Measurements from ENCODE around the gene TRIM71.
"Not testable (repeated sequence)": the region's sequence is repeated elsewhere in the genome, so short reads cannot be mapped to it uniquely, and the experiment has no call there.

The TRIM71 gene

DNA sequence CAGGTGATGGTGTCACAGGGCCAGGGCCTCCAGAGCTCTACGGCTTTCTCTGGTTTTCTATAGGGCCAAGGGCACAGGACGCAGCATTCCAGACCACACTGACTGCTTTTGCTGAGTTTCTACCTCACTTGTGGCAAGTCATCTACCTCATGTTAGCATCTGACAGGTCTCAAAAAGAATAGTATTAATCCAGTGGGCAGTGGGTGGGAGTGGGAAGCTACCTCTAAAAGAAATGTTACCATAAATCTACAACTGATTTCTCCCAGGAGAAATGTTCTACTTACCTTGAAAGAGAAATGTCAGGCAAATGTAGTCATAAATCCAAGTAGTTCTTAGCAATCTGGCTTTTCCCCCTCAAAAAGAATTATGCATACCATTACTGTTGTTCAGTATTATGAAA, 77.9 kb downstream of the TRIM71 start:
- DNase-seq = no peak

DNA sequence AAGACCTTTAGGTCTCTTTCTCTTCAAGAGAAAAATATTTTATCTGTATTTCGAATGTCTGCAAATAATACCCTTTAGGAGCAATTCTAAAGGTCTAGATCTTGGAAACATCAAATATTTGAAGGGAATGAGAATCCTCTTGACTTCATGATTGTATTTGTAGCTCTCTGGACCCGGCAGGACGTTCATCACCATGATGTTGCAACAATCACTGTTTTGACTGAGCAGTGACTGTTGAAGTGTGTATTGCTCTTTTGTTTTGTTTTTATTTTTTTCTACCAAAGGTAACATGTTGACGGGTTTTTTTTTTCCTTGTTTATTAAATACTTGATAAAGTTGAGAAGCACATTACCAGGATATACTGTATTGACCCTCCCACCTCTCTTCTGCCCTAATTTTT, 78.3 kb downstream of the TRIM71 start:
- DNase-seq = no peak

DNA sequence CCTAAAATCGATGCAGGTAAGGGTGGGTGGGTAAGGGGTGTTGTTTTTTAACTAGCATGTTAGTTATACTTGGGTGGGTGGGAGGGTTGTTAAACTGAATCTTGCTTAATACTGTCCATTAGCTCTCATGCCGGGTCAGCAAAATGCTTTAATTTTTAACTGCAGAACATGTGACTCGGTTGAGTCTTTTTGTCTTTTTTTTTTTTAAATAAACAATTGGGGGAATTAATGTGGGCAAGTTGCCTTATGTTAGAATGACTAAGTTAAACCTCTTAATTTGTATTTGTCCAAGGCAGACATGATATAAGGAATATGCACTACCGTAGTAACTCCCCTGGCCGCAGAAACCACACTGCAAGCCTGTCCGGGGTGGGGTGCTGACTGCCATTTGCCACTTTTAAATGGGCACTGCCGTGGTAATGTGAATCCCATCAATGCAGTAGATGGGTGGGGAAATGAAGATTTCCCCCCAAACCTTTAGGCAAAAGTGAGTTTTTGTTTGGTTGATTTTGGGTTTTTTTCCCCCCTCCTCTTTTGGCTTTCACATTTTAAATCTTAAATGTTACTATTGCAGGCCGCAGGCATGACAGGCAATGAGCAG, 79.3 kb downstream of the TRIM71 start:
- DNase-seq = no peak

DNA sequence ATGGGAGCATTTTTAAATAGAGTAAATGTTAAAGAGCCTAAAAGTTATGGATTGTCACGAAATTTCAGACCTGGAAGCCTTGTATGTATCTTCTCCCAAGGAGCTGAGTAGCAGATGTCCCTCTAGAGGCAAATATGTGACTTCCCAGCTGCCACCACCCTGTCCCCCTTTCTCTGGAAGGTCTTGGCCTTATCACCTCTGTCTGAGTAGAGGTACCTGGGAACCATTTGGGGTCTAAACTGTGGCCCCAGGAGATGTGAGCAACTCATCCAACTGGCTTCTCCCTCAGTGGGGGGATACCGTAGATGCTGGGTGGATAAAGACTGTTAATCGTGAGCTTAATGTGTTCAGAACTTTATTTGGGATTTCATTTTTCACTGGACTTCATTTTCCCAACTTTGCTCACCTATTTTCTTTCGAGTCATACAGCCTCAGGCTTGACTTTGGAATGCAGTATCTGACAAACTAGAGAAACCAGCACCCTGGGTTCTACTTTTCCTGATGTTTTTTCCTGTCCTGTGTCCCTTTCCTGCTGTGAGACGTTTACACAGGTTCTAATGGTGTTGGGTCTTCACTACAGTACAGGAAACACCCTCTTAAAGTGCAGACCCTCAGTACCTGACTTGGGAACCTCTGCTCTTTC, 80.3 kb downstream of the TRIM71 start:
- no peak for DNase-seq

DNA sequence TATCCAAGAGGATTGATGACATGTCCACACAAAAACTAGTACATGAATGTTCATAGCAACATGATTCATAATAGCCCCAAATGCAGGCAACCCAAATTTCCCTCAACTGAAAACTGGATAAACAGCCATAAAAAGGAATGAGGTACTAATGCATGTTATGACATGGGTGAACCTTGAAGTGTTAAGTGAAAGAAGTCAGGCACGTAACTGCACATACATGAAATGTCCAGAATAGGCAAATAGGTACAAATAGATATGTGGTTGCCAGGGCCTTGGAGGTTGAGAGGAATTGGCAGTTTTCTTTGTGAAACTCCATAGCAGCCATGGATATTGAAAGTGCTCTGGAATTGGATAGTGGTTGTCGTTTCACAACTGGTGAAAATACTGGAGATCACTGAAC, 81.5 kb downstream of the TRIM71 start:
- DNase-seq = no peak

DNA sequence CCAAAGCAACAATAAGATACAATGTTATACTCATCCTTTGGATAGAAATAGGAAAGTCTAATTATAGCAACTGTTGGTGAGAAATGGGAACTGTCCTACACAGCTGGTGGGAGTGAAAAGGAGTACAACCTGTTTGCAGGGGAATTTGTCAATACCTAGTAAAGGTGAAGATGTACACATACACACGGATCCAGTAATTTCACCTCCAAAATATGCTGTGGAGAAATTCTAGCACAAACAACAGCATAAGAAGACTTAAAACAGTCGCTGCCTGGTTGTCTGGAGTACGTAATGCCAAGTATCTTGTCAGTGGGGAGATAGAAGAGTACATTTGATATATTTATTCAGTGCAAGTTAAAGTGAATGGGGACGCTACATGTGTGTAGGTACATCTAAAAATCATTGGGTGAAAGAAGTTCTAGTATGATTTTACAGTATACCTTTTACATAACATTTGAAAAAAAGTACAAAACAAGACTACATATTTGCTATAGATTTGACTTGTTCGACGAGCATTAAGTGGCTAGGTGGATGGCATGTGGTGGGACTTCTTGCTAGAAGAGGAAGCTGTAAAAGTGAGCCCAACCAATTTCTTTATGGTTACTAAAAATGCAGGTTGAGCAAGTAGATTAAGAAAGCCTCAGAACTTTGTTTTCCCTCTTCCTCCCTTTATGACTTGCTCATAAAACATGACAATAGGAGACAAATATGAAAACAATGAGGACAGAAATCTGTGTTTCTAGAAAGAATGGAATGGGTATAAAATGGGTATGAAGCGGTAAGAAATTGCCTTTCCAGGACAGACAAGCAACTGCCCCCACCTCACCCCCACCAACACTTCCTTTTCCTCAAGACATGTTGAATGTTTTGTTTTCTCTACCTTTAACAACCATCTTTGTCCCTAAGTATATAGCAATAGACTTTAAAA, 83.5 kb downstream of the TRIM71 start:
- no peak for DNase-seq

DNA sequence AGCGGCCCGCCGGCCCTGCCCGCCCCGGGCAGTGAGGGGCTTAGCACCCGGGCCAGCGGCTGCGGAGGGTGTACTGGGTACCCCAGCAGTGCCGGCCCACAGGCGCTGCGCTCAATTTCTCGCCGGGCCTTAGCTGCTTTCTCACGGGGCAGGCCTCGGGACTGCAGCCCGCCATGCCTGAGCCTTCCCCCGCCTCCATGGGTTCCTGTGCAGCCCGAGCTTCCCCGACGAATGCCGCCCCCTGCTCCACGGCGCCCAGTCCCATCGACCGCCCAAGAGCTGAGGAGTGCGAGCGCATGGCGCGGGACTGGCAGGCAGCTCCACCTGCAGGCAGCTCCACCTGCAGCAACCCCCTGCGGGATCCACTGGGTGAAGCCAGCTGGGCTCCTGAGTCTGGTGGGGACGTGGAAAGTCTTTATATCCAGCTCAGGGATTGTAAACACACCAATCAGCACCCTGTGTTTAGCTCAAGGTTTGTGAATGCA, 85.1 kb downstream of the TRIM71 start:
- not testable (repeated sequence) for DNase-seq

DNA sequence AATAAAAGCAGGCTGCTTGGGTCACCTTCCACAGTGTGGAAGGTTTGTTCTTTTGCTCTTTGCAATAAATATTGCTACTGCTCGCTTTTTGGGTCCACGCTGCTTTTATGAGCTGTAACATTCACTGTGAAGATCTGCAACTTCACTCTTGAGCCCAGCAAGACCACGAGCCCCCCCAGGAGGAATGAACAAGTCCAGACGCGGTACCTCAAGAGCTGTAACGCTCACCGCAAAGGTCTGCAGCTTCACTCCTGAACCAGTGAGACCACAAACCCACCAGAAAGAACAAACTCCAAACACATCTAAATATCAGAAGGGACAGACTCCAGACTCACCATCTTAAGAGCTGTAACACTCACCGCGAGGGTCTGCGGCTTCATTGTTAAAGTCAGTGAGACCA, 86.2 kb downstream of the TRIM71 start:
- DNase-seq = no peak

DNA sequence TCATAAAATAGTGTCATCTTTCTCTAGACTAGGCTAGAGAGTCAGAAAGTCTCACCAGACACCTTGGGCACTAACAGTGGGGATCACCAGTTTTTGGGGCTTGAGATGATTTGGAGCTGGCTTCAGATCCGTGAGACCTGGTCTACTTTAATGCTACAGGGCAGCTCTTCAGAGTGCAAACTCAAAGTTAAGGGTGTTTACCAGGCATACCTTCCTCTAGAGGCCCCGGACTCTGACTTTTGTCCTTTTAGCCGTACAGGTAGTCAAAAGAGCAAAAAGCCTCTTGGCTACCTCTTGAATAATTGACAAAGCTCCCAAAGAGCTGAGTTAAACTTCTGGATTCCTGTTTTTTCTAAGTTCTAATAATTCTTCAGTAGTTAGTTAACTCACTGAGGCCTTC, 92.2 kb downstream of the TRIM71 start:
- DNase-seq = no peak

DNA sequence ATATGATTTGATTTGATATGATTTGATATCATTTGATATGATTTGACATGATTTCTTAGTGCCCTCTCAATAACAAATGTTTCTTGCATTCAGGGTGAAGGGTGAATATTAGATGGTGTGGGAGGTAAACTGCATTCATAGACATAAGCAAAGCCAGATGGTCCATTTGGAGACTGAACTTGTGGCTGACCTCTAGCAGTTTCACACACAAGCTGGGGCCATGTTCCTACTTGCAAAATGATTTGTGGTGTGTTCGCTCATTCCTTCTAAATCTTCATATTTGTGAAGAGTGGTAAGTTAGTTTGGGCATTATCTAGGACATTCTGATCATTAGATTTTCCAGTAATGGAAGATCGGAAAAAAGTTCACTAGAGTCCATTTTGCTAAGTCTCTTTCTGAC, 93.2 kb downstream of the TRIM71 start:
- no peak for DNase-seq

DNA sequence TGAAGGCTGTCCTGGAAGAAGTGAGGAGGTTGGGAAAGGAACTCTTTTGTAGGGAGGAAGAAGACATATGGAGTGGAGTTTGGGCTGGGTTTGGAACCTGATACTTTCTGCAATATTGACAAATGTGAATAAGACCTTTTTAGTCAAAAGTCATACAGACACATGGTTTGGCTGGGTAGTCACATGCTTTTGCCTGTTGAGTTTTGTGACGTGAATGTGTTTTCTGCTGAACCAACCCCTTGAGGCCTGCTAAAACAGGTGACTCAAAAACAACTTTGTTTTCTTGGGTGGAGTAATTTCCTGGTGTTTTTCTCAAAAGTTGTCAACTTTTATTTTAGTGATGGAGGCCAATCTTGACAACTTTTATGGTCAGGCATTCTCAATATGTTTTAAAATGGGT, 94.2 kb downstream of the TRIM71 start:
- DNase-seq = no peak

DNA sequence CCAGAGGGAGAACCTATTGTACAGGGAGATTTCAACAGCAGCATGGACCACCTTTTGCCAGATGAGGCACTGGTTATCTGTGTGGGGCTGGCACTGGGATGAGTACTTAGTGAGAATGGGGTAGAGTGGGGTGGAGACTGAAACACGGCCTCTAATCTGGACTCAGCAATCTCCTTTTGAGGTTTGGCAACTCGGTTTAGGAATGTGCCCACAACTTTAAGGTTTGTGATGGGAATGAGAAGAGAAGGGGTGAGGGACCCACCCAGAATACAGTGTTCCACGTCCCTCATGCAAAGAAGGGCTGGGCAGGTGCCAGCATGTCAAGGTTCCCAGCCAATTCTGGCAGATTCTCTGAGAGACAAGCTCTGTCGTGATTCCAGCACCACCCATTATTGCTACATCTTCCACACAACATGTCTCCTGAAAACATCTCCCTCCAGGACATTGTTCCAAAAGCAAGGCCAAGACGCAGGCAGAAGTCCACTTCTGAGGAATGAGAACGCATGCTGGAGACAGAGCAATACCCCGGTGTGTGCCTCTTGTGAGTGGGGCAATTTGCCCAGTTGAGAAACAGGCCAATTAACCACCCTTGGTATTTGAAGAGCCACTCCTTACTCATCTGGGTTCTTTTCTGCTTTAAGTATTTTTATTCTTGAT, 96.1 kb downstream of the TRIM71 start:
- no peak for DNase-seq

DNA sequence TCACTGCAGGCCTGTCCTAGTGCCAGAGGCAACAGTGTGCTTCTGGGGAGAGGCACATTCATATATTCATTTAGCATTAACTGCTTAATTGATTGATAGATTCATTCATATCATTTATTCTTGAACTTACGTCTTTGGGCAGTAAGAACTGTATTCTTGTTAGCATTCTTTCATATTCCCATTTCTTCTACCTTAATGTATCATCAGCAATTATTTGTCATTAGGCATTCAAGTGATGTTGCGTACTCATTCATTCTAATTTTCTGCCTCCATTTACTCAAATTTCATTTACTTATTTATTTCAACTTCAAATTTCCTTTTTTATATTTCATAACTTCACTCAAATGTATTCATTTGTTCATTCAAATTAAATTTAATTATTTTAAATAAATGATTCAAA, 102.1 kb downstream of the TRIM71 start:
- DNase-seq = no peak

DNA sequence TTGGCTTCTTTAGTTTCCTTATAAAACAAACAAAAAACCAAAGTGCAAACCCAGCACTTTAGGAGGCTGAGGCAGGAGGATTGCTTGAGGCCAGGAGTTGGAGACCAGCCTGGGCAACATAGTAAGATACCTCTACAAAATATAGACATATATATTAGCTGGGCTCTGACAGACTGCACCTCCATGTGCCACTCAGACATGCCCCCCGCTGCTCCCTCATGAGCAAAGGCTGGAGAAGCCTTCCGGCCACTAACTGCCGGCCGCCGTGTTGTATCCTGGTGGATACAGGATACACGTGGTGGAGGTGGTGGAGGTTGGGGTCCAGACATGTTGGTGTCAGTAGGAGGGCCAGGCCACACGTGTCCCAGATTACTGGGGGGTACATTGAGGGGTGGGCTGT, 104.3 kb downstream of the TRIM71 start:
- DNase-seq = no peak

DNA sequence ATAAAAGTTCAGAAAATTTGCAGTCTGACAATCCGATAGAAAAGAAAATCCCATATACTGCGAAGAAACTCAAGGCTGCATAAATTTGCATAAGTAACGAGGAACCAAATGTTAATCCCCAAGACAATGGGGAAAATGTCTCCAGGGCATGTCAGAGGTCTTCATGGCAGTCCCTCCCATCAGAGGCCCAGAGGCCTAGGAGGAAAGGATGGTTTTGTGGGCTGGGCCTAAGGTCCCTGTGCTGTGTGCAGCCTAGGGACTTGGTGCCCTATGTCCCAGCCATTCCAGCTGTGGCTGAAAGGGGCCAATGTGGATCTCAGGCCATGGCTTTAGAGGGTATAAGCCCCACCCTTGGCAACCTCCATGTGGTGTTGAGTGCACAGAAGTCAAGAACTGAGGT, 112.4 kb downstream of the TRIM71 start:
- no peak for DNase-seq

DNA sequence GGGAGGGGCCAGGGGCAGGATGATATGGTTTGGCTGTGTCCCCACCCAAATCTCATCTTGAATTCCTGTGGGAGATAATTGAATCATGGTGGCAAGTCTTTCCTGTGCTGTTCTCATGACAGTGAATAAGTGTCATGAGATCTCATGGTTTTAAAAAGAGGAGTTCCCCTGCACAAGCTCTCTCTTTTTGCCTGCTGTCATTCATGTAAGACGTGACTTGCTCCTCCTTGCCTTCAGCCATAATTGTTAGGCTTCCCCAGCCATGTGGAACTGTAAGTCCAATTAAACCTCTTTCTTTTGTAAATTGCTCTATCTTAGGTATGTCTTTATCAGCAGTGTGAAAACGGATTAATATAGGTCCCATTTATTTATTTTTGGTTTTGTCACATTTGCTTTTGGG, 113.5 kb downstream of the TRIM71 start:
- DNase-seq = not testable (repeated sequence)

DNA sequence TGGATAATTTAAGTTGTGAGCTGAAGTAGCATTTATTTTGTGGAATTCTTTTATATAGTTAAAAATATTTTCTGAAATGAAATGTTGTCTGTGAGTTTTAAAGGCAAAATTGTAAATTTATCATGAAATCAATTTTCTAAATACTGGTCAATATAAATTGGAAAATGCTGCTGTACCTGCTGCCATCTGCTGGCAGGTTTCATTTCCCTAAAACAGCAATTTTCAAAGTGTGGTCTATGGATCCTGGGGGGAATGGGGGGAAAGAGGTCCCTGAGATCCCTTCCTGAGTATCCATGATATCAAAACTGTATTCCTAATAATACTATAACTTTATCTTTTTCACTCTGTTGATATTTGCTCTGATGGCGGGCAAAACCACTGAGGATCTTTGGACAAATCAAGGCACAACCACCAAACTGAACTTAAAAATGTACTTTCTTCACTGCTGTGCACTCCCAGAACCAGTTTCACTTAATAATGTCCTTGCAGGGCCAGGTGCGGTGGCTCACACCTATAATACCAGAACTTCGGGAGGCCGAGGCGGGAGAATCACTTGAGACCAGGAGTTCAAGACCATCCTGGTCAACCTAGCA, 116.4 kb downstream of the TRIM71 start:
- no peak for DNase-seq

DNA sequence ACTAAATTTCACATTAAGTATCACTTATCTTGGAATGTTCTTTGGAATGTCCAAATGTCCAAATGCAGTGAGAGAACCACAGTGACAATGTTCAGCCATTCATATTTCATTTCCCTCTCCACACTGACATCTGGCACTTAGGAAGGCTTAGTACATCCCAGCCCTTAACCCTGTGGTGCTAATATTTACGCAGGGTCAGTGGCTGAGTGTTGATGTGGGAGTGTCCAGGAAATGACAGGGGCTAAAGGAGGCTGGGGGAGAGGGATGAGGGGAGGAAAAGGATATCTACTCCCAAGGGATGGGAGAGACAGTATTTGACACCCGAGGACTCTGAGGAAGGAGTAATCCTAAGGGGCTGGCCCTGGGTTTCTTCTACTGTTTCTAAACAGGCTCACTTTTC, 119.5 kb downstream of the TRIM71 start:
- DNase-seq = no peak

DNA sequence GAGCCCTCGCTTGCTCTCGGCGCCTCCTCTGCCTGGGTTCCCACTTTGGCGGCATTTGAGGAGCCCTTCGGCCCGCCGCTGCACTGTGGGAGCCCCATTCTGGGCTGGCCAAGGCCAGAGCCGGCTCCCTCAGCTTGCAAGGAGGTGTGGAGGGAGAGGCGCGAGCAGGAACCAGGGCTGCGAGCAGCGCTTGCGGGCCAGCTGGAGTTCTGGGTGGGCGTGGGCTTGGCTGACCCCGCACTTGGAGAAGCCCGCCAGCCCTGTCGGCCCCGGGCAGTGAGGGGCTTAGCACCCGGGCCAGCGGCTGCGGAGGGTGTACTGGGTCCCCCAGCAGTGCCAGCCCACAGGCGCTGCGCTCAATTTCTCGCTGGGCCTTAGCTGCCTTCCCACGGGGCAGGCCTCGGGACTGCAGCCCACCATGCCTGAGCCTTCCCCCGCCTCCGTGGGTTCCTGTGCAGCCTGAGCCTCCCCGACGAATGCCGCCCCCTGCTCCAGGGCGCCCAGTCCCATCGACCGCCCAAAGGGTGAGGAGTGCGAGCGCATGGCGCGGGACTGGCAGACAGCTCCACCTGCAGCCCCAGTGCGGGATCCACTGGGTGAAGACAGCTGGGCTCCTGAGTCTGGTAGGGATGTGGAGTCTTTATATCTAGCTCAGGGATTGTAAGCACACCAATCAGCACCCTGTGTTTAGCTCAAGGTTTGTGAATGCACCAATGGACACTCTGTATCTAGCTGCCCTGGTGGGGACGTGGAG, 121.9 kb downstream of the TRIM71 start:
- not testable (repeated sequence) for DNase-seq

DNA sequence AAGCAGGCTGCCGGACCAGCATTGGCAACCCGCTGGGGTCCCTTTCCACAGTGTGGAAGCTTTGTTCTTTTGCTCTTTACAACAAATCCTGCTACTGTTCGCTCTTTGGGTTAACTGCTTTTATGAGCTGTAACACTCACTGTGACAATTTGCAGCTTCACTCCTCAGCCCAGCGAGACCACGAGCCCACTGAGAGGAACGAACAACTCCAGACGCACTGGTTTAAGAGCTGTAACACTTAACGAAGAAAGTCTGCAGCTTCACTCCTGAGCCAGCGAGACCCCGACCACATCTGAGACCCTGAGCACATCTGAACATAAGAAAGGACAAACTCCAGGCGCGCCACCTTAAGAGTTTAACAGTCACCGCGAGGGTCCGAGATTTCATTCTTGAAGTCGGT, 122.9 kb downstream of the TRIM71 start:
- DNase-seq = no peak

DNA sequence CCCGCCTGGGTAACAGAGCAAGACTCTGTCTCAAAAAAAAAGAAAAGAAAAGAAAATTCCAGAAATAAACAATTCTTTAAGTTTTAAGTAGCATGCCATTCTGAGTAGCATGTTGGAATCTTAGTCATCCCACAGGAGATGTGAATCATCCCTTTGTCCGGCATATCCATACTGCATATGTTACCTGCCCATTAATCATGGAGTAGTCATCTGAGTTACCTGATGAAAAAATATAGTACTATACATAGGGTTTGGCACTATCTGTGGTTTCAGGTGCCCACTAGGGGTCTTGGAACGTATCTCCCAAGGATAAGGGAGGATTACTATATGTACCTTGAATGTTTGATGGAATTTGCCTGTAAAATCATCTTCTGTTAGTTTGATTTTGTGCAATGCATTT, 127.3 kb downstream of the TRIM71 start:
- DNase-seq = no peak

DNA sequence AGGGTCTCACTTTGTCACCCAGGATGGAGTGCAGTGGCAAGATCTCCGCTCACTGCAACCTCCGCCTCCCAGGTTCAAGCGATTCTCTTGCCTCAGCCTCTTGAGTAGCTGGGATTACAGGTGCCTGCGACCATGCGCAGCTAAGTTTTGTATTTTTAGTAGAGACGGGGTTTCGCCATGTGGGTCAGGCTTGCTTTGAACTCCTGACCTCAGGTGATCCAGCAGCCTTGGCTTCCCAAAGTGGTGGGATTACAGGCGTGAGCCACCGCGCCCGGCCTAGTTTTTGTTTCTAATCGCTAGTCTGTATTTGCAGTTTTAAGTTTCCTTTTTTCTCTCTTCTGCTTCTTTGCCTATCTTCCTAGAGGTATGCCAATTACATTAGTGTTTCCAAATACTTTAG, 127.8 kb downstream of the TRIM71 start:
- DNase-seq = not testable (repeated sequence)

All from NCI-H2171 (cell line).